Measurements from ENCODE around the gene NPAS3.

GRCh38 chr14:33509454-33509853 is 570.8 kb downstream of the NPAS3 start:
- TF ChIP-seq CTCF (IDR thresholded peaks at IDR 0.05) (no peak), EZH2 (IDR thresholded peaks at IDR 0.05) (no peak), EZH2phosphoT487 (IDR thresholded peaks at IDR 0.05) (no peak)
